ENCODE measurements around the gene NKX2-4.

DNA sequence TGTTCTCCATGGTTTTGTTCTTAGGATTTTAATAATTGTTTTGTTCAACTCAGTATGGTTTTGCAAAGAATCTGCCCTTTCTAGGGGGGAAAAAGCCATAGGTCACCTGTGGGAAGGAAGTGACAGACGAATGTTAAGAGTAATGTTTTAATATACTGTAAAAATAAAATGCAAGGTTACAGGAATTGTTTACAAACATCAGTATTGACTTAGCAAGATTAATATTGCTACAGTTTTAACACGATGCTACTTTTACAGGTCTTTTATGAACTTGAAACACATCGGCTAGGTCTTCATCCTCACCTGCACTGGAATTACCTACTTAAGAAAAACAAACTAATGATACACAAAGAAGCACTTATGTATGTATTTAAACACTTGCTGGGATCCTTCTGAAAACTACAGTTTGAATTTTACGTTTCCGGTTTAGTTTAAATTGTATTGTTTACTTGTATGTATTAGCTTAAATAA lies 1.7 kb upstream of the NKX2-4 start:
- TF ChIP-seq, protein P1, sequence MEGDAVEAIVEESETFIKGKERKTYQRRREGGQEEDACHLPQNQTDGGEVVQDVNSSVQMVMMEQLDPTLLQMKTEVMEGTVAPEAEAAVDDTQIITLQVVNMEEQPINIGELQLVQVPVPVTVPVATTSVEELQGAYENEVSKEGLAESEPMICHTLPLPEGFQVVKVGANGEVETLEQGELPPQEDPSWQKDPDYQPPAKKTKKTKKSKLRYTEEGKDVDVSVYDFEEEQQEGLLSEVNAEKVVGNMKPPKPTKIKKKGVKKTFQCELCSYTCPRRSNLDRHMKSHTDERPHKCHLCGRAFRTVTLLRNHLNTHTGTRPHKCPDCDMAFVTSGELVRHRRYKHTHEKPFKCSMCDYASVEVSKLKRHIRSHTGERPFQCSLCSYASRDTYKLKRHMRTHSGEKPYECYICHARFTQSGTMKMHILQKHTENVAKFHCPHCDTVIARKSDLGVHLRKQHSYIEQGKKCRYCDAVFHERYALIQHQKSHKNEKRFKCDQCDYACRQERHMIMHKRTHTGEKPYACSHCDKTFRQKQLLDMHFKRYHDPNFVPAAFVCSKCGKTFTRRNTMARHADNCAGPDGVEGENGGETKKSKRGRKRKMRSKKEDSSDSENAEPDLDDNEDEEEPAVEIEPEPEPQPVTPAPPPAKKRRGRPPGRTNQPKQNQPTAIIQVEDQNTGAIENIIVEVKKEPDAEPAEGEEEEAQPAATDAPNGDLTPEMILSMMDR (IDR thresholded peaks at IDR 0.05; ENCODE audit: poor library complexity, severe bottlenecking): no peak
- TF ChIP-seq EZH2 (IDR thresholded peaks at IDR 0.05; ENCODE audit: borderline replicate concordance, insufficient read depth, low read length, poor library complexity, severe bottlenecking): no peak
- TF ChIP-seq, protein P2, sequence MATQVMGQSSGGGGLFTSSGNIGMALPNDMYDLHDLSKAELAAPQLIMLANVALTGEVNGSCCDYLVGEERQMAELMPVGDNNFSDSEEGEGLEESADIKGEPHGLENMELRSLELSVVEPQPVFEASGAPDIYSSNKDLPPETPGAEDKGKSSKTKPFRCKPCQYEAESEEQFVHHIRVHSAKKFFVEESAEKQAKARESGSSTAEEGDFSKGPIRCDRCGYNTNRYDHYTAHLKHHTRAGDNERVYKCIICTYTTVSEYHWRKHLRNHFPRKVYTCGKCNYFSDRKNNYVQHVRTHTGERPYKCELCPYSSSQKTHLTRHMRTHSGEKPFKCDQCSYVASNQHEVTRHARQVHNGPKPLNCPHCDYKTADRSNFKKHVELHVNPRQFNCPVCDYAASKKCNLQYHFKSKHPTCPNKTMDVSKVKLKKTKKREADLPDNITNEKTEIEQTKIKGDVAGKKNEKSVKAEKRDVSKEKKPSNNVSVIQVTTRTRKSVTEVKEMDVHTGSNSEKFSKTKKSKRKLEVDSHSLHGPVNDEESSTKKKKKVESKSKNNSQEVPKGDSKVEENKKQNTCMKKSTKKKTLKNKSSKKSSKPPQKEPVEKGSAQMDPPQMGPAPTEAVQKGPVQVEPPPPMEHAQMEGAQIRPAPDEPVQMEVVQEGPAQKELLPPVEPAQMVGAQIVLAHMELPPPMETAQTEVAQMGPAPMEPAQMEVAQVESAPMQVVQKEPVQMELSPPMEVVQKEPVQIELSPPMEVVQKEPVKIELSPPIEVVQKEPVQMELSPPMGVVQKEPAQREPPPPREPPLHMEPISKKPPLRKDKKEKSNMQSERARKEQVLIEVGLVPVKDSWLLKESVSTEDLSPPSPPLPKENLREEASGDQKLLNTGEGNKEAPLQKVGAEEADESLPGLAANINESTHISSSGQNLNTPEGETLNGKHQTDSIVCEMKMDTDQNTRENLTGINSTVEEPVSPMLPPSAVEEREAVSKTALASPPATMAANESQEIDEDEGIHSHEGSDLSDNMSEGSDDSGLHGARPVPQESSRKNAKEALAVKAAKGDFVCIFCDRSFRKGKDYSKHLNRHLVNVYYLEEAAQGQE (IDR thresholded peaks at IDR 0.05; ENCODE audit: borderline replicate concordance): no peak
- TF ChIP-seq SMC3 (conservative IDR thresholded peaks at IDR 0.05; ENCODE audit: poor library complexity): no peak
- TF ChIP-seq RAD21 (conservative IDR thresholded peaks at IDR 0.05): no peak
- TF ChIP-seq TAF1 (IDR thresholded peaks at IDR 0.05; ENCODE audit: low read depth): no peak
- TF ChIP-seq POLR2AphosphoS5 (IDR thresholded peaks at IDR 0.05): no peak
